ENCODE measurements around the gene GALR2. TPM values are rescaled to one million over a fixed set of nuclear protein-coding genes. Genes with fewer than 3 reads are reported as not detected.
A peak's percentile ranks its signal among the peaks of the same experiment; 100 is the strongest.

Gene GALR2
- total and polyA plus RNA-seq, 9 of the 15 experiments (the other 6 are each of a cell fraction or from before 2014, with no cell fraction given), result 0.34 TPM; not detected in 8

GRCh38 chr17:76079956-76080767 lies 5.6 kb downstream of the GALR2 start:
- Histone ChIP-seq H3K36me3 (ENCODE audit: control insufficient read depth, insufficient read depth, low read length) (peaks cover 24% of the 10 kb centered on the region; the same call in 2 of the 3 replicates), H3K9ac (ENCODE audit: insufficient read depth in 1 of 2, low read depth in 2 of 2, low read length in 2 of 2) (peak overlapping the region in 1 of 2 experiments; percentile 68; a peak in 2 of 4 replicates), H3K79me2 (ENCODE audit: control insufficient read depth, insufficient read depth, low read length) (no peaks in the 10 kb centered on the region), H3K4me3 (no peak overlapping the region), H3K4me2 (ENCODE audit: insufficient read depth, low read length) (no peak overlapping the region), H2AFZ (ENCODE audit: low read depth, low read length) (no peak overlapping the region), H3K27ac (ENCODE audit: extremely low read depth, low read depth, low read length) (no peak overlapping the region), H3K9me1 (ENCODE audit: control insufficient read depth, insufficient read depth, low read length) (peaks cover 4% of the 10 kb centered on the region), H4K20me1 (replicated peaks; ENCODE audit: control insufficient read depth, insufficient read depth, low read length) (peaks cover 9% of the 10 kb centered on the region; the same call in 1 of the 2 replicates), H3K9me3 (replicated peaks; ENCODE audit: control insufficient read depth, insufficient read depth, low read depth, low read length) (no peaks in the 10 kb centered on the region), H3K27me3 (ENCODE audit: control insufficient read depth in 2 of 2, insufficient read depth in 2 of 2, low read length in 2 of 2) (peaks cover 16 to 40% of the 10 kb centered on the region in 2 experiments; a peak in 4 of 5 replicates), H3K4me1 (replicated peaks in 1 of 2; ENCODE audit: control insufficient read depth in 2 of 2, insufficient read depth in 2 of 2, low read length in 2 of 2) (peaks cover 0 to 51% of the 10 kb centered on the region in 2 experiments; a peak in 2 of 5 replicates)
- intact Hi-C loops (cut with micrococcal nuclease), result no loop called here
- no TSS peak for BruUV-seq (replicated peaks)
- ATAC-seq (peak; percentile 61), DNase-seq (ENCODE audit: extremely low read depth in 1 of 4, low spot score in 3 of 4) (peak in 2 of 4 experiments; percentile 32 to 39), FAIRE-seq (no peak)
- CTCF ChIA-PET (ENCODE audit: low intra/inter-chr PET ratio), result interaction anchor here (0.6 kb wide), 1 partner anchor 1111 kb away, joined by 3 read pairs; no protein-coding TSS in a partner anchor
- 13% methylated on average over 19 of the region's 23 CpGs for WGBS (ENCODE audit: insufficient coverage, low coverage, missing lambda C conversion rate)
- in situ Hi-C loops (cut with MboI), result no loop called here
- TF ChIP-seq POLR2G (IDR thresholded peaks at IDR 0.05; ENCODE audit: low read depth, low read length), result peak; percentile 77
- TF ChIP-seq ZNF764 (CRISPR knock-in tag; IDR thresholded peaks at IDR 0.05; ENCODE audit: low read depth), result no peak
- TF ChIP-seq DIDO1 (tag; IDR thresholded peaks at IDR 0.05; ENCODE audit: low read depth), result no peak
- POLR2A ChIA-PET, result interaction anchor here (0.6 to 1.1 kb wide), 5 partner anchors 9 to 309 kb away, joined by 3 to 6 read pairs (median 3); partner anchors contain the start of gene SRP68

Measured in K562 (cell line).